Measurements from ENCODE around the gene TESK2.

GRCh38 chr1:45499415-45499769 is 8.4 kb upstream of the TESK2 start:
- no peak for TF ChIP-seq EP300 (conservative IDR thresholded peaks at IDR 0.05; ENCODE audit: poor library complexity, severe bottlenecking)
- TF ChIP-seq EZH2 (IDR thresholded peaks at IDR 0.05; ENCODE audit: borderline replicate concordance, insufficient read depth, low read length, poor library complexity, severe bottlenecking), result no peak
- TF ChIP-seq, protein P1, sequence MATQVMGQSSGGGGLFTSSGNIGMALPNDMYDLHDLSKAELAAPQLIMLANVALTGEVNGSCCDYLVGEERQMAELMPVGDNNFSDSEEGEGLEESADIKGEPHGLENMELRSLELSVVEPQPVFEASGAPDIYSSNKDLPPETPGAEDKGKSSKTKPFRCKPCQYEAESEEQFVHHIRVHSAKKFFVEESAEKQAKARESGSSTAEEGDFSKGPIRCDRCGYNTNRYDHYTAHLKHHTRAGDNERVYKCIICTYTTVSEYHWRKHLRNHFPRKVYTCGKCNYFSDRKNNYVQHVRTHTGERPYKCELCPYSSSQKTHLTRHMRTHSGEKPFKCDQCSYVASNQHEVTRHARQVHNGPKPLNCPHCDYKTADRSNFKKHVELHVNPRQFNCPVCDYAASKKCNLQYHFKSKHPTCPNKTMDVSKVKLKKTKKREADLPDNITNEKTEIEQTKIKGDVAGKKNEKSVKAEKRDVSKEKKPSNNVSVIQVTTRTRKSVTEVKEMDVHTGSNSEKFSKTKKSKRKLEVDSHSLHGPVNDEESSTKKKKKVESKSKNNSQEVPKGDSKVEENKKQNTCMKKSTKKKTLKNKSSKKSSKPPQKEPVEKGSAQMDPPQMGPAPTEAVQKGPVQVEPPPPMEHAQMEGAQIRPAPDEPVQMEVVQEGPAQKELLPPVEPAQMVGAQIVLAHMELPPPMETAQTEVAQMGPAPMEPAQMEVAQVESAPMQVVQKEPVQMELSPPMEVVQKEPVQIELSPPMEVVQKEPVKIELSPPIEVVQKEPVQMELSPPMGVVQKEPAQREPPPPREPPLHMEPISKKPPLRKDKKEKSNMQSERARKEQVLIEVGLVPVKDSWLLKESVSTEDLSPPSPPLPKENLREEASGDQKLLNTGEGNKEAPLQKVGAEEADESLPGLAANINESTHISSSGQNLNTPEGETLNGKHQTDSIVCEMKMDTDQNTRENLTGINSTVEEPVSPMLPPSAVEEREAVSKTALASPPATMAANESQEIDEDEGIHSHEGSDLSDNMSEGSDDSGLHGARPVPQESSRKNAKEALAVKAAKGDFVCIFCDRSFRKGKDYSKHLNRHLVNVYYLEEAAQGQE (IDR thresholded peaks at IDR 0.05; ENCODE audit: borderline replicate concordance), result no peak
- TF ChIP-seq TAF1 (IDR thresholded peaks at IDR 0.05; ENCODE audit: low read depth), result peak; percentile 1
- no peak for TF ChIP-seq CTCF (IDR thresholded peaks at IDR 0.05; ENCODE audit: poor library complexity, severe bottlenecking)
- TF ChIP-seq POLR2AphosphoS5 (IDR thresholded peaks at IDR 0.05), result no peak

Data from neural cell (in vitro differentiated cells).